Measurements from ENCODE around the gene SLC22A15. TPM values are rescaled to one million over a fixed set of nuclear protein-coding genes. Genes with fewer than 3 reads are reported as not detected.

Gene SLC22A15
- total RNA-seq, 6 experiments from 2014 or later = 3.2 to 5.9 (median 4.1) TPM

GRCh38 chr1:116111524-116112021 is 135.3 kb downstream of the SLC22A15 start:
- no peak overlapping the region for H3K27ac Mint-ChIP-seq
- no peak for TF ChIP-seq CTCF (IDR thresholded peaks at IDR 0.05)
- H3K4me3 Mint-ChIP-seq = no peak overlapping the region
- H3K27me3 Mint-ChIP-seq (ENCODE audit: insufficient read depth) = no peaks in the 10 kb centered on the region; the same call in 1 of the 2 replicates
- no peaks in the 10 kb centered on the region for H3K9me3 Mint-ChIP-seq
- DNase-seq = no peak
- H3K4me1 Mint-ChIP-seq (ENCODE audit: low read depth) = peaks cover 66% of the 10 kb centered on the region
- 0 out of 2 replicates have a peak, but pooled peaks cover 5% of the 10 kb centered on the region for H3K36me3 Mint-ChIP-seq (ENCODE audit: low read depth)

GRCh38 chr1:116112388-116113140 is 136.3 kb downstream of the SLC22A15 start:
- Mint-ChIP-seq H3K4me1 (ENCODE audit: low read depth) (peaks cover 73% of the 10 kb centered on the region), H3K36me3 (ENCODE audit: low read depth) (0 out of 2 replicates have a peak, but pooled peaks cover 5% of the 10 kb centered on the region), H3K4me3 (no peak overlapping the region), H3K9me3 (no peaks in the 10 kb centered on the region), H3K27me3 (ENCODE audit: insufficient read depth) (peaks cover 2% of the 10 kb centered on the region; the same call in 1 of the 2 replicates), H3K27ac (no peak overlapping the region)
- no peak for TF ChIP-seq CTCF (IDR thresholded peaks at IDR 0.05)
- DNase-seq = no peak

GRCh38 chr1:116113615-116114014 is 137.3 kb downstream of the SLC22A15 start:
- no peak overlapping the region for H3K4me3 Mint-ChIP-seq
- DNase-seq = no peak
- H3K27ac Mint-ChIP-seq = no peak overlapping the region
- TF ChIP-seq CTCF (IDR thresholded peaks at IDR 0.05) = no peak
- peaks cover 74% of the 10 kb centered on the region for H3K4me1 Mint-ChIP-seq (ENCODE audit: low read depth)
- H3K27me3 Mint-ChIP-seq (ENCODE audit: insufficient read depth) = peaks cover 4% of the 10 kb centered on the region; the same call in 1 of the 2 replicates
- H3K36me3 Mint-ChIP-seq (ENCODE audit: low read depth) = peaks cover 8% of the 10 kb centered on the region; the same call in 1 of the 2 replicates
- H3K9me3 Mint-ChIP-seq = no peaks in the 10 kb centered on the region

- TF ChIP-seq CTCF (IDR thresholded peaks at IDR 0.05) = no peak
- peaks cover 5% of the 10 kb centered on the region for H3K27me3 Mint-ChIP-seq (ENCODE audit: insufficient read depth)
- peaks cover 59% of the 10 kb centered on the region for H3K4me1 Mint-ChIP-seq (ENCODE audit: low read depth)
- DNase-seq = peak; percentile 91
- peaks cover 9% of the 10 kb centered on the region; the same call in 1 of the 2 replicates for H3K36me3 Mint-ChIP-seq (ENCODE audit: low read depth)
- H3K4me3 Mint-ChIP-seq = no peak overlapping the region; the same call in 1 of the 2 replicates
- H3K27ac Mint-ChIP-seq = peak overlapping the region; percentile 64
- H3K9me3 Mint-ChIP-seq = no peaks in the 10 kb centered on the region
These were observed 139.4 kb downstream of the SLC22A15 start for GRCh38 chr1:116115476-116116439.

GRCh38 chr1:116118471-116118870 is 142.2 kb downstream of the SLC22A15 start:
- Mint-ChIP-seq H3K4me3 (no peak overlapping the region), H3K4me1 (ENCODE audit: low read depth) (peaks cover 54% of the 10 kb centered on the region), H3K9me3 (no peaks in the 10 kb centered on the region), H3K27ac (no peak overlapping the region), H3K27me3 (ENCODE audit: insufficient read depth) (peaks cover 7% of the 10 kb centered on the region), H3K36me3 (ENCODE audit: low read depth) (peaks cover 9% of the 10 kb centered on the region; the same call in 1 of the 2 replicates)
- no peak for DNase-seq
- no peak for TF ChIP-seq CTCF (IDR thresholded peaks at IDR 0.05)
